ENCODE results near the gene PNLIPRP3. TPM values are rescaled to one million over a fixed set of nuclear protein-coding genes. Genes with fewer than 3 reads are reported as not detected.
"Not testable (repeated sequence)": the region's sequence is repeated elsewhere in the genome, so short reads cannot be mapped to it uniquely, and the experiment has no call there.

The PNLIPRP3 gene
- not detected for polyA plus RNA-seq (2012; ENCODE audit: low read depth, missing spikeins)

DNA sequence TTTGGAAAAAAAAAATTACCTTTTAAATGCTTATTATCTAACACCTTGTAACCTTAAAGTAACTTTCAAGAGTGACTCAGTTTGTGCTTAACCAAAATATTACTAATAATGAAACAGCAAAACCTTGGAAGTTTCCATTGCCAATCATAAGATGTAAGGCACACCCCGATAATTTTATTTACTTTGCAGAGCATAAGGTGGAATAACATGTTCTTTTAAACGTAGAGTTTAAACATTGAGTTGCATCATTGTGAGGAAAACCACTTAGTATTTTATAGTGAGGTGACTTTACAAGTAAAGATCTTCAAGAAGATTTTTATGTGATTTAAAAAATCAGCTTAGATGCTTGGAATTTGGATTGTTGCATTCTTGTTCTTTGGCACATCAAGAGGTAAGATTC, at the start of gene PNLIPRP3:
Gene PNLIPRP3, plus strand, starts transcription at position 177 of the 400 bp plus-strand sequence. Its CDS starts 166 bp downstream, at position 343.
- no peak for FAIRE-seq
- no peak for DNase-seq (ENCODE audit: insufficient read length, low spot score)
- TF ChIP-seq SPI1 (IDR thresholded peaks at IDR 0.05; ENCODE audit: low read depth, low read length) (no peak), POU2F2 (IDR thresholded peaks at IDR 0.05; ENCODE audit: low read depth, low read length) (no peak), PAX5 (IDR thresholded peaks at IDR 0.05; ENCODE audit: insufficient read depth, low read length, severe bottlenecking) (no peak), POLR2A (IDR thresholded peaks at IDR 0.05; ENCODE audit: low read depth, low read length) (no peak), TAF1 (IDR thresholded peaks at IDR 0.05; ENCODE audit: low read depth, low read length) (no peak), POLR2AphosphoS5 (IDR thresholded peaks at IDR 0.05; ENCODE audit: low read depth, low read length) (no peak)

DNA sequence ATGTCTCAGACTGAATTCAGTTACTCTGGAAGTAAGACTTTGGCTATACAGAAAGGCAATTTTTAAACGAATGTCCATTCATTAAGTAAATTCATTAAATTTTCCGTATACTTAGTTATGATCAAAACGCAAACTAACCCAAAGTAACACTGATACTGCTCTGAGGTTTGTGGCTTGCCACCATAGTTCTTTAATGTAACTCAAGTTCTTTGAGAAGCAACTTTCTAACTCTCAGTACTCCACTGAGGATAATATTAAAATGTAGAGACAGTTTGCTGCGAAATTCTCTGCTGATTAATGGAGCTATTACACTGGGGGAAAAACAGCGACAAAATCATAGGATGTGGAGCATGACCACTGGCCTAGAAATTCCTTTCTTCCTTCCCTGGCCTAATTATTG, 45.4 kb upstream of the PNLIPRP3 start:
- DNase-seq (ENCODE audit: insufficient read length, low spot score) (no peak), FAIRE-seq (no peak)
- TF ChIP-seq TAF1 (IDR thresholded peaks at IDR 0.05; ENCODE audit: low read depth, low read length) (no peak), POU2F2 (IDR thresholded peaks at IDR 0.05; ENCODE audit: low read depth, low read length) (no peak), POLR2AphosphoS5 (IDR thresholded peaks at IDR 0.05; ENCODE audit: low read depth, low read length) (no peak), POLR2A (IDR thresholded peaks at IDR 0.05; ENCODE audit: low read depth, low read length) (no peak), PAX5 (IDR thresholded peaks at IDR 0.05; ENCODE audit: insufficient read depth, low read length, severe bottlenecking) (no peak), SPI1 (IDR thresholded peaks at IDR 0.05; ENCODE audit: low read depth, low read length) (no peak)

DNA sequence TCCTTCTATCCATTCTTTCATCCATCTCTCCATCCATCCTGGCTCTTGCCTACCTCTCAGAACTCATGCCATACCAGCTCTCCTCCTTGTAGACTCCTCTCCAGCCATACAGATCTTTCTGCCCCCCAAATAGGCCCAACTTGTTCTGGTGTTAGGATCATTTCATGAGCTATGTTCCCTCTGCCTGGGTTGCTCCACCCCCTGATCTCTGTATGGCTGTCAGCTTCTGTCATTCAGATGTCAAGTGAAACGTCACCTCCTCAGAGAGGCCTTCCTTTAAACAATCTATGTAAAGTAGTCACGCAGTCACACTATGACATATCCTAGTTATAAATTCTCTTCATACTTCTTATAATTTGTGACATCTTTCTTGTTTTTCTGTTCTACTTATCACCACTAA, 42.3 kb upstream of the PNLIPRP3 start:
- DNase-seq (ENCODE audit: insufficient read length, low spot score) (no peak), FAIRE-seq (no peak)
- no peak for TF ChIP-seq POLR2A (IDR thresholded peaks at IDR 0.05; ENCODE audit: low read depth, low read length)
- TF ChIP-seq SPI1 (IDR thresholded peaks at IDR 0.05; ENCODE audit: low read depth, low read length) = no peak
- no peak for TF ChIP-seq POLR2AphosphoS5 (IDR thresholded peaks at IDR 0.05; ENCODE audit: low read depth, low read length)
- TF ChIP-seq PAX5 (IDR thresholded peaks at IDR 0.05; ENCODE audit: insufficient read depth, low read length, severe bottlenecking) = no peak
- no peak for TF ChIP-seq POU2F2 (IDR thresholded peaks at IDR 0.05; ENCODE audit: low read depth, low read length)
- TF ChIP-seq TAF1 (IDR thresholded peaks at IDR 0.05; ENCODE audit: low read depth, low read length) = no peak

DNA sequence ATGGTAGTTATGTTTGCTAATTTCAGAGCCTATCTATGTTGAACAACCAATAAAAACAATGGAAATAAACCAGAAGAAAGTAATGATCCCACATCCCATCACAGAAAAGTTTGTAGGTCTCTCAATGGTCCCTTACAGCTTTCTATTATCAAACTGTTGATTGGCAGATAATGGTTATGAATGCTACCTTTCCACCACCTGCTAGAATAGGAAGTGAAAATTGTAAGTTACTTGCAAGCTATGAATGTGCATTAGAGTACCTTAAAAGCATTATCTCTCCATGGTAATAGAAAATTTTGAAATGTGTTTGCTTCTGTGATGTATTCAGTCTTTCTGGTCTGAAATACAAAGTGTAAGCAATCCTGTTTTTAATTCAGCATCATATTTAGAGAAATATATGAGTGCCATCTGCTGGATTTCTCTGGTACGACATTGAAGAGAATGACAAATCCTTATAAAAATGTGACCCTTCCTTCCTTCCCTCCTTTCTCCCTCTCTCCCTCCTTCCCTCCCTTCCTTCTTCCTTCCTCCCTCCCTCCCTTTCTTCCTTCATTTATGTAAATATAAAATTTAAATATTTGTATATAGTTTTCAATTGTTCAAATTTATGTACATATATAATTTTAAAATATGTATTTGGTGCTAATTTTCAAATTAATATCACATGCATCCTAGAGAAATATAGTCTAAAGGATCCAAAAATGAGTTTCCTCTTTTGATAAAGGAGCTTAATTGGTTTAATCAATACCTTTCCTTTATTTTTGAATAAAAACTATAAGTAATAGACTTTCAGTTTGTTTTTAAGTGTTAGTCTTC, 41.4 kb upstream of the PNLIPRP3 start:
- TF ChIP-seq TAF1 (IDR thresholded peaks at IDR 0.05; ENCODE audit: low read depth, low read length) (no peak), POLR2A (IDR thresholded peaks at IDR 0.05; ENCODE audit: low read depth, low read length) (no peak), PAX5 (IDR thresholded peaks at IDR 0.05; ENCODE audit: insufficient read depth, low read length, severe bottlenecking) (no peak), POLR2AphosphoS5 (IDR thresholded peaks at IDR 0.05; ENCODE audit: low read depth, low read length) (no peak), SPI1 (IDR thresholded peaks at IDR 0.05; ENCODE audit: low read depth, low read length) (no peak; the same call in 1 of the 2 replicates), POU2F2 (IDR thresholded peaks at IDR 0.05; ENCODE audit: low read depth, low read length) (no peak)
- no peak for DNase-seq (ENCODE audit: insufficient read length, low spot score)
- no peak for FAIRE-seq

DNA sequence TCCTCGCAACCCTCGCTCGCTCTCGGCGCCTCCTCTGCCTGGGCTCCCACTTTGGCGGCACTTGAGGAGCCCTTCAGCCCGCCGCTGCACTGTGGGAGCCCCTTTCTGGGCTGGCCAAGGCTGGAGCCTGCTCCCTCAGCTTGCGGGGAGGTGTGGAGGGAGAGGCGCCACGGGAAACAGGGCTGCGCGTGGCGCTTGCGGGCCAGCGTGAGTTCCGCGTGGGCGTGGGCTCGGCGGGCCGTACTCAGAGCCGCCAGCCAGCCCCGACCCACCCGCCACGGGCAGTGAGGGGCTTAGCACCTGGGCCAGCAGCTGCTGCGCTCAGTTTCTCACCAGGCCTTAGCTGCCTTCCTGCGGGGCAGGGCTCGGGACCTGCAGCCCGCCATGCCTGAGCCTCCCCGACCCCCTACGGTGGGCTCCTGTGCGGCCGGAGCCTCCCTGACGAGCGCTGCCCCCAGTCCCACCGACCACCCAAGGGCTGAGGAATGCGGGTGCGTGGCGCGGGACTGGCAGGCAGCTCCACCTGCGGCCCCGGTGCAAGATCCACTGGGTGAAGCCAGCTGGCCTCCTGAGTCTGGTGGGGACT, 34.3 kb upstream of the PNLIPRP3 start:
- DNase-seq (ENCODE audit: insufficient read length, low spot score); FAIRE-seq: not testable (repeated sequence)

DNA sequence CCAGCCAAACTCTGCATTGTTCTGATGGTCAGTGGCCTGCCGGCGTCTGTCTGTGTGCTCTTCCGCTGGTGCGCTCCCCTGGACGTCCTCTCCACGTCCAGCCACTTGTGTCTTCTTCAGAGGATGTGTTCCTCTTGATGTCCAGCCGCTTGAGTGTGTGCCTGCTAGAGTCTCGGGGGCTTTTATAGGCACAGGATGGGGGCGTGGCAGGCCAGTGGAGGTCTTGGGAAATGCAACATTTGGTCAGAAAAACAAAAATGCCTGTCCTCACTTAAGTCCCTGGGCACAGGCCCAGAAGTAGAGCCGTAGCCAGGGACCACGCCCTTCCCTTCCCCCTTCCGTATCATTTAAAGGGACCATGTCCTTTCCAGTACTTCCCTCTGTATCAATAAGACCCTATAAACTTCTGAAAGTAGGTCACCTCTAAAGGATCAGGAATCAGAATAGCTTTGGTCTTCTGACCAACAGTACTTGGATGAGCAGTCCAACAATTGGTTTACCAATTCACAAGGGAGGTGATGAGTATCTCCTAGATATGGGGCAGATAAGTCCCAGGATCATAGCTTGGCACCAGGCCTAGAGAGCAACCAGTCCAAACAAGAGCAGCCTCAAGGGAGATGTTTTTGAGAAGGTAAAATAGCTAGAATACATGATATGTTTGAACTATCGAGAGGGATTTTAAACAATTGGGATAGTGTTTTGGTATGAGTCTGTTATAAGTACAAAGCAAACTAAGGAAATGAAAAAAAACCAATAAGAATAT, 32.2 kb upstream of the PNLIPRP3 start:
- TF ChIP-seq PAX5 (IDR thresholded peaks at IDR 0.05; ENCODE audit: insufficient read depth, low read length, severe bottlenecking) = no peak
- TF ChIP-seq POLR2A (IDR thresholded peaks at IDR 0.05; ENCODE audit: low read depth, low read length) = no peak
- no peak for TF ChIP-seq POU2F2 (IDR thresholded peaks at IDR 0.05; ENCODE audit: low read depth, low read length)
- no peak for TF ChIP-seq TAF1 (IDR thresholded peaks at IDR 0.05; ENCODE audit: low read depth, low read length)
- no peak for TF ChIP-seq POLR2AphosphoS5 (IDR thresholded peaks at IDR 0.05; ENCODE audit: low read depth, low read length)
- no peak for TF ChIP-seq SPI1 (IDR thresholded peaks at IDR 0.05; ENCODE audit: low read depth, low read length)
- no peak for FAIRE-seq
- no peak for DNase-seq (ENCODE audit: insufficient read length, low spot score)

DNA sequence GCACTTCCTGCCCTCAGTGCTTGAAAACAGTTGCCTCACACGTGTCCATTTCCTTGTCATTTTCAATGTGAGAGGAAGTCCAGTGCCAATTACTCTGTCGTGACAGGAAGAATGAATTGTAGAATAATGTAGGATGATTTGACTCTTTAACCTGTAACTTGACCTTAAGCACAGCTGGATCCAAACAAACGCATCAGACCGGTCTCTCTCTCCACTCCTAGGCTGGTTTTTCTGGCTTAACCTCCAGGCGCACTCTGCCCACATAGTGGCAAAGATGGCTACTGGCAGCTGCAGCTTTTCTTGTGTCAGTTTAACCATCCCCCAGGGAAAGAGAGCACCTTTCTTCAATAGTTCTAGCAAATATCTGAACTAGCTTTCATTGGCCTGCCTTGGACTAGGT, 29.4 kb upstream of the PNLIPRP3 start:
- FAIRE-seq (no peak), DNase-seq (ENCODE audit: insufficient read length, low spot score) (no peak)
- TF ChIP-seq SPI1 (IDR thresholded peaks at IDR 0.05; ENCODE audit: low read depth, low read length) = no peak
- no peak for TF ChIP-seq POLR2AphosphoS5 (IDR thresholded peaks at IDR 0.05; ENCODE audit: low read depth, low read length)
- no peak for TF ChIP-seq TAF1 (IDR thresholded peaks at IDR 0.05; ENCODE audit: low read depth, low read length)
- TF ChIP-seq PAX5 (IDR thresholded peaks at IDR 0.05; ENCODE audit: insufficient read depth, low read length, severe bottlenecking) = no peak
- TF ChIP-seq POLR2A (IDR thresholded peaks at IDR 0.05; ENCODE audit: low read depth, low read length) = no peak
- no peak for TF ChIP-seq POU2F2 (IDR thresholded peaks at IDR 0.05; ENCODE audit: low read depth, low read length)

DNA sequence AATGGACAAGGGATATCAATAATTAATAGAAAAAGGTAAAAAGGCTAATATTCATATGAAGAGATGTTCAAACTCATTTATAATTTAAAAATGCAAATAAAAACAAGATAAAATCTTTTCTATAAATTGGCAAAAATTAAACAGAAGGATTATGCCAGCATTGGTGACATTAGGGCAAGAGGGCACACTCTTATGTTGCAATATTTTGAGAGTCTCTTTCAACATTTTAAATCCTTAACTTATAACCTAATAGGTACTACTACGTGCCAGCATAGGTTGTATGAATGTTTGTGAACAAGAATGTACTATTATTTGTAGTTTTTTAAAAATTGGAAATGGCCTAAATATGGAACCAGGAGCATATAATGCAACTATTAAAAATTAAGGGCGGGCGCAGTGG, 24.8 kb upstream of the PNLIPRP3 start:
- FAIRE-seq = no peak
- DNase-seq (ENCODE audit: insufficient read length, low spot score) = no peak
- no peak for TF ChIP-seq POU2F2 (IDR thresholded peaks at IDR 0.05; ENCODE audit: low read depth, low read length)
- no peak for TF ChIP-seq SPI1 (IDR thresholded peaks at IDR 0.05; ENCODE audit: low read depth, low read length)
- no peak for TF ChIP-seq PAX5 (IDR thresholded peaks at IDR 0.05; ENCODE audit: insufficient read depth, low read length, severe bottlenecking)
- TF ChIP-seq TAF1 (IDR thresholded peaks at IDR 0.05; ENCODE audit: low read depth, low read length) = no peak
- no peak for TF ChIP-seq POLR2AphosphoS5 (IDR thresholded peaks at IDR 0.05; ENCODE audit: low read depth, low read length)
- no peak for TF ChIP-seq POLR2A (IDR thresholded peaks at IDR 0.05; ENCODE audit: low read depth, low read length)

DNA sequence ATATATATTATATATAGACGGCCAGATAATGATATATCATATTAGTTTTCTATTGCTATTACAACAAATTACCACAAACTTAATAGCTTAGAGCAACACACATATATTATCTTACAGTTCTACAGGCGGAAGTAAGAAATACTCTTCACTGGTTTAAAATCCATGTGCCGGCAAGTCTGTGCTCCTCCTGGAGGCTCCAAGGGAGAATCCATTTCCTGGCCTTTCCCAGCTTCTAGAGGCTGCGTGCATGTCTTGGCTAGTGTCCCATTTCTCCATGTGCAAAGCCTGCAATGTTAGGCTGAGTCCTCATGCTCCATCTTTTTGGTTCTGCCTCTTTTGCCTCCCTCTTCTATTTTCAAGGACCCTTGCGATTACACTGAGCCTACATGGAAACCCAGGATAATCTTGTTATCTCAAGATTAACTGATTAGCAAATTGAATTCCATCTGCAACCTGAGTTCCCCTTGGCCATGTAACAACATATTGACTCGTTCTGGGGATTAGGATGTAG, 23.9 kb upstream of the PNLIPRP3 start:
- DNase-seq (ENCODE audit: insufficient read length, low spot score) (no peak), FAIRE-seq (no peak)
- TF ChIP-seq POLR2AphosphoS5 (IDR thresholded peaks at IDR 0.05; ENCODE audit: low read depth, low read length) (no peak), TAF1 (IDR thresholded peaks at IDR 0.05; ENCODE audit: low read depth, low read length) (no peak)

Measured in GM12891 (cell line).